ENCODE measurements around the gene ZEB2.

The ZEB2 gene

GRCh38 chr2:144526831-144527230 lies 6.9 kb upstream of the ZEB2 start:
- DNase-seq, result no peak

DNA sequence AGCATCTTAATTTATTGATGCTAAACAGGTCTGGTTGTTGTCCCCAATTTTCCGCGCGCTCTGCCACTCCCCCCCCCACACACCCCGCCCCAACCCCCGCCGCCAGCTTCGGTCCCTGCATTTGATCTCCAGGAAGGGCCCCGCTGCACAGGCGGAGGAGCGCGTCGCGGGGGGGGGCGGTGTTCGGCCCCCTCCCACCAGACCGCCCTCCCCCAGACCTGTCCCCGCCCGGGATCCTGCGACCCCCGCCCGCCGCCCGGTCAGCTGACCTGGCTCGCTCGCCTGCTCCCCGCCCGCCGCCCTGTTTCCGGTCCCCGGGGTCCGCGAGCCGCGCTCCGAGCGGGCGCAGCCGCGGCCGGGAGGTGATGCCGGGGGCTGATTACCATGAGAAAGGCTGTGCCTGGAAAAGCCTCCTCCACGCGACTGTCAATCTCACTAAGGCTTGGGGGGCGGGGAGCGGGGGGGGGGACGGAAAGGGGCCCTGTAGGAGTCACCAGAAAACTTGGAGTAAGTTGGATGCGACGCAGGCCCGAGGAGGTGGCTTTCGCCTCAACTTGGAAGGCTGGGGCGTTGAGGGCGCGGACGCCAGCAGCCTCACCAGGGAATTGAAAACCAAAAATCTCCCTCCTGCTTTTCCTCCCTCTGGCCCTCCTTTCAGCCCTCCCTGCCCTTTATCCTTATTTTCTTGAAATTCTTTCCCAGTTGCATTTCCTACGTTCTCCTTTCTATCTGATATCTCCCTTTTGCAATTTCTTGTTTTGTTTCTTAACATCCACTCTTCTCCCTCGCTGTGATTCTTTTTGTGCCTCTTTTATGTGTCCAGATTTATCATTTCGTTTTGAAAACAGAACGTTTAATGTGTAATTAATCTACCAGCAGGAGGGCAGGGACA lies 4.4 kb upstream of the ZEB2 start:
- peak in 1 of 2 experiments; percentile 28 for DNase-seq

DNA sequence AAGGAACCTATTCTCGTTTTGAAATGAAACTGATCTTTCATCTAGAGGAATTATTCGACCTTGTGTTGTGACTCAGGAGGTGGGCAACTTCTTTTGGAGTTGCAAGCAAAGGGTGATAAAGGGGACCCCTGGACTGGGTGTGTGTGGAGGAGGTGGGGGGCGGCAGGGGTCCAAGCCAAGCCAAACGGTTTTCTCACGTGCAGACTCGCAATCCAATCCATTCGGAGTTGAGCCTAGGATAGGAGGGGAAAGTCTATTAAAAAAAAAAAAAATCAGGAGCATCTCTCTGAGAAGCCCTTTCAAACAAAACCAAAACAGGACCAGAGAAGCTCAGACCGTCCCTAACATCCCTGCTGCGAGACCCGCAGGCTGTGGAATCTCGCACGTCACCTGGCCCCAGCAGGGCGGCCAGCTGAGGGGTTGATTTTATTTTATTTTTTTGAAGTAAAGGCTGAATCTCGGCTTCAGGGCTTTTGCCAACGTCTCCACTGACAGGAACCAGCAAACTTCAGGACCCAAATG lies 3.7 kb upstream of the ZEB2 start:
- DNase-seq, result no peak

DNA sequence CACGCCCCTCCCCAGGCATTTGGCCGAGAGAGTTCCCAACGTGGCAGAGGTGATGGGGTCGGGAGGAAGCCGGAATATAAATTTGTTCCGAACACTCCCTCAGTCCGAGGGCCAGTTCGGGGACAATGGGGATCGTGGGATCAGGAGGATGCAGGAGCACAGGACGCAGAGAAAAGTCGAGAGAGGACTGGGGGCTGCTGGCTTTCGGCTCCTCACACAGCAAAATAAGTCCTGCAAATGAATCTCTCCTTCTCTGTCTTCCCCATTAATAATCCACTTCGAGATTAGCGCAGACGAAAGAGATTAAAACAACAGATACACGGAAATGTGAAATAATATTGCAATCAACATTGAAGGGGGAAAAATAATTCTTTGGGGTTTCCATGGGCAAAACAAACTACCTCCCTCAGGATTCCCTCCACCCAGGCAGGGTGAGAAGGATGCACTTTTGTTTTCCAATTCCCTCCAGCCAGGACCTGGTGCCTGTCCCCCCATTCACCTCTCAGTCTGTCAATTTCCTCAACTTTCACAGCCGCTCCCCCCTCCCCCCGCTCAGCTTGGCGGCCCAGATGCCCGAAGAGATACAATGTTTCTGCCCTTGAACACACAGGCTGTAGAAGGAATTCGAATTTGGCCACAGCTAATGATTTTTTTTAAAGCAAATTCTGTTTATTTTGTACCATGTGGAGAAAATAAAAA lies 3.1 kb upstream of the ZEB2 start:
- DNase-seq, result no peak

DNA sequence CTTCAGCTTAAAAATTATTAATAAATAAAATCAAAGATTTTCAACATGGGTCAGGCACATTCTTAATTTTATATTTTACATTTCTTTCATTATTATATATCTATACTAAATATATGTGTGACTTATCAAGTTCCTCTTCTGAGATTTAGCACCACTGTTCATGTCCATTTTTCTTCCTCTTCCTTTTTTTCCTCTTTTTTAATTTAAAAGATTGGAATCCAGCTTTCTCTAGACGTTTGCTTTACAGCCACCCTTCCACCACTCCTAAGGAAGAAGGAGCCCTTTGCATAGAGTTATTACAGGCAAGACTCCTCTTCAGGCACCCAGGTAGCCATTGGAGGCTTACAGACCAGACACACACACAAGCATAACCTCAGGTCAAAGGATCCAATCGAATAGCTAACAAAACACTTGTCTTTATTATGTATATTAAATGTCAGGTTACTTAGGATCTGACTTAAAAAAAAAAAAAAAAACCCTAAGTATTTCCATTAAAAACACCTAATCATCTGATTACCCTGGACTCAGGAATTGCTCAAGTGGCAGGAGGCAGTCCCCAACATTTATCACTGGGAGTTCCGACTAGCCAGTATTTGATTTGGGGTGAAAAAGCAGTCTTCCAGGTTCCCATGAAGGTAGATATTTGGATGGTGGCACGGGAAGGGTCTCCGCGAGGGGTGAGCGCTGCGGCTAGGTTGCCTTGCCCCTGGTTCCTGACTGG lies 2.4 kb upstream of the ZEB2 start:
- DNase-seq, result peak; percentile 13 to 30

- no peak for DNase-seq
These were observed 1.8 kb upstream of the ZEB2 start for GRCh38 chr2:144521686-144522085.

- DNase-seq, result no peak
These were observed 1.0 kb upstream of the ZEB2 start for GRCh38 chr2:144520756-144521487.

- no peak for DNase-seq
These were observed 354 bp downstream of the ZEB2 start for GRCh38 chr2:144519597-144519933.

- DNase-seq, result no peak
These were observed 947 bp downstream of the ZEB2 start for GRCh38 chr2:144518748-144519596.

- DNase-seq, result peak in 1 of 2 experiments; percentile 18
These were observed 1.8 kb downstream of the ZEB2 start for GRCh38 chr2:144517866-144518747.

GRCh38 chr2:144516981-144517865 lies 2.7 kb downstream of the ZEB2 start:
- peak; percentile 26 to 40 for DNase-seq

DNA sequence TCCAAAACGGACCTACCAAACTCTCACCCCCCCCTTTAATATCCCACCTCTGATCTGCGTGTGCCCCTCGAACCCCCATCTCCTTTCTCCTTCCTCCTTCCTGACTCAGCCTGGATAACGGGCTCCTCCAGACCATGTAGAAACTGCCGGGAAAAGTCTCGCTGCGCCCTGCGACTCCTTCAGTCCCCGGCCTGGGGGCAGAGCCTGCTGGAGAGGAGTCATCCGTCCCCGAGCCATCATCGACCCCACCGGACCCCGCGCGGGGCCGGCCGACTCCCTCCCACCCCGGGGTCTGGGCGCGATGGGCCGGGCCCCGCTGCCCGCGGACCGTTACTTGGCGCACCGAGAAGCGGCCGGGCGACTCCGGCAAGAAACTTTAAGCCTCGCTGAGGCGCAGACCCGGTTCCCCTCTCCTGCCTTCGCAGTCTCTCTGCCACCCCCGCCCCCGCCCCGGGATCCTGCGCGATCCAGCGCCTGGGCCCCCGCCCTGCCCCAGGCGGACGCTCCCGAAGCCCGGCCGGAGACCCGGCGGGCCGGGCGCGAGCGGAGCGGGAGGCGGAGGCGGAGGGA lies 3.4 kb downstream of the ZEB2 start:
- DNase-seq, result no peak

GRCh38 chr2:144515696-144516410 lies 4.1 kb downstream of the ZEB2 start:
- DNase-seq, result peak; percentile 24 to 25

DNA sequence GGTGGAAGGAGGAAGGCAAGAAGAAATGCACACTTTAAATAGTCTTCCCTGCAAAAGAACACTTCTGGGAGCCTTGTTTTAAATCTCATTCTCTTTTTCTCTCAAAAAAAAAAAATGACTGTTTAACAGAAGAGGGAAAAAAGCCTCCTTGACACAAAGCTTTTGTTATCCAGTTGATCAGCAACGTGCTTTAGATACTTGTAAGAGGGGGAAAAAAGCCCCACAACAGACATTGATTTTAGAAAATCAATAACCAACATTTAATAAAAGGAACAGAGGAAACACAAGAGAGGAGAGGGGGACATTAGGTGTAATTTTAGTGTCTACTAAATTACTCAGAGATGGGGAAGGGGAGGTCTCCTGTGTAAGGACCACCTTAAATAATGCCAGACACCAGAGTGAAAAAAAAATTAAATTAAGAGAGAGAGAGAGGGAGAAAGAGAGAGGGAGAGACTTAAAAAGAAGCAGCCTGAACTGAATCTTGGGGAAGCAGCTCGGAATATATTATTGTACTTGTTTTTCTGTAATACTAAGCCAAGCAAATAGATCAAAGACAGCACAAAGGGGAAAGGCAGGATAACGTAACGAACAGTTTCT lies 4.7 kb downstream of the ZEB2 start:
- DNase-seq, result no peak

DNA sequence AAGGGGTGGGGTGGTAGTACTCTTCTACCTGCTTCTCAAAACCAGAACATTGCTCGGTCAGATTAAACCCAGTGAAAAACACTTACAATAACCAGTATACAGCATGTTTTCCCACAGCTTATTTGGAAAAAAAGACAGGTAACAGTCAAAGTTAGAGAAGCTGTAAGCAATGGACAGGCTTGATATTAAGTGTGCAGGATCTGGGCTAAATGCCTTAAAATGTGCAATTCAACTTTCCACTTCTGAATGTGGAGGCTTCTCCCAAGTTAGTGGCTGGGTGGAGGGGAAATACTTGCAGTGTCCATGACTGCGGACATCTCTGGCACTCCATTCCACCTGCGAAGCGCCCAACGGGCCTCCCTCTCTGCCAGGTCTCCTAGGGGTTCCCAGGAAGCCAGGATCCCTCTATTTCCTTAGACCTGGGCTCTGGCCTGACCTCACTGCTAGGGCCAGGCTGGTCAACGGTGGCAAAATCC lies 5.3 kb downstream of the ZEB2 start:
- no peak for DNase-seq

GRCh38 chr2:144513388-144514101 lies 6.4 kb downstream of the ZEB2 start:
- peak in 1 of 2 experiments; percentile 13 for DNase-seq

GRCh38 chr2:144512891-144513351 lies 7.0 kb downstream of the ZEB2 start:
- DNase-seq, result peak; percentile 29 to 52

All from AML-193 (cell line).